Measurements from ENCODE around the gene KCNG2. TPM values are rescaled to one million over a fixed set of nuclear protein-coding genes. Genes with fewer than 3 reads are reported as not detected.

The KCNG2 gene
- total RNA-seq, 4 donors from 2014 or later: 2.3 to 3.8 (median 3.2) TPM; not detected in 1

- no peak overlapping the region for H3K27ac ChIP-seq
- TF ChIP-seq POLR2A (IDR thresholded peaks at IDR 0.05): no peak
- TF ChIP-seq, protein P1, sequence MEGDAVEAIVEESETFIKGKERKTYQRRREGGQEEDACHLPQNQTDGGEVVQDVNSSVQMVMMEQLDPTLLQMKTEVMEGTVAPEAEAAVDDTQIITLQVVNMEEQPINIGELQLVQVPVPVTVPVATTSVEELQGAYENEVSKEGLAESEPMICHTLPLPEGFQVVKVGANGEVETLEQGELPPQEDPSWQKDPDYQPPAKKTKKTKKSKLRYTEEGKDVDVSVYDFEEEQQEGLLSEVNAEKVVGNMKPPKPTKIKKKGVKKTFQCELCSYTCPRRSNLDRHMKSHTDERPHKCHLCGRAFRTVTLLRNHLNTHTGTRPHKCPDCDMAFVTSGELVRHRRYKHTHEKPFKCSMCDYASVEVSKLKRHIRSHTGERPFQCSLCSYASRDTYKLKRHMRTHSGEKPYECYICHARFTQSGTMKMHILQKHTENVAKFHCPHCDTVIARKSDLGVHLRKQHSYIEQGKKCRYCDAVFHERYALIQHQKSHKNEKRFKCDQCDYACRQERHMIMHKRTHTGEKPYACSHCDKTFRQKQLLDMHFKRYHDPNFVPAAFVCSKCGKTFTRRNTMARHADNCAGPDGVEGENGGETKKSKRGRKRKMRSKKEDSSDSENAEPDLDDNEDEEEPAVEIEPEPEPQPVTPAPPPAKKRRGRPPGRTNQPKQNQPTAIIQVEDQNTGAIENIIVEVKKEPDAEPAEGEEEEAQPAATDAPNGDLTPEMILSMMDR (IDR thresholded peaks at IDR 0.05): no peak
- H3K4me3 ChIP-seq: no peak overlapping the region
- no peak for DNase-seq
- no peaks in the 10 kb centered on the region for H3K27me3 ChIP-seq
- H3K36me3 ChIP-seq: peaks cover 0 to 25% (median 0%) of the 10 kb centered on the region in 3 donors
- H3K9me3 ChIP-seq: no peaks in the 10 kb centered on the region
- H3K4me1 ChIP-seq: no peaks in the 10 kb centered on the region
These were observed 113.9 kb downstream of the KCNG2 start for GRCh38 chr18:79911344-79912270.

- Histone ChIP-seq H3K4me1 (no peaks in the 10 kb centered on the region), H3K9me3 (no peaks in the 10 kb centered on the region), H3K27ac (no peak overlapping the region), H3K4me3 (no peak overlapping the region), H3K36me3 (peaks cover 0 to 34% (median 0%) of the 10 kb centered on the region in 3 donors), H3K27me3 (no peaks in the 10 kb centered on the region)
- TF ChIP-seq POLR2A (IDR thresholded peaks at IDR 0.05): no peak
- TF ChIP-seq, protein P1 (IDR thresholded peaks at IDR 0.05): no peak
- DNase-seq: peak in 1 of 3 donors; percentile 43
These were observed 114.8 kb downstream of the KCNG2 start for GRCh38 chr18:79912409-79912991.

GRCh38 chr18:79912994-79913831, 115.5 kb downstream of the KCNG2 start:
- Histone ChIP-seq H3K27ac (no peak overlapping the region), H3K4me1 (no peaks in the 10 kb centered on the region), H3K9me3 (no peaks in the 10 kb centered on the region), H3K27me3 (no peaks in the 10 kb centered on the region), H3K36me3 (peaks cover 0 to 35% (median 0%) of the 10 kb centered on the region in 3 donors), H3K4me3 (no peak overlapping the region)
- no peak for DNase-seq
- TF ChIP-seq POLR2A (IDR thresholded peaks at IDR 0.05): no peak
- TF ChIP-seq, protein P1 (IDR thresholded peaks at IDR 0.05): no peak

DNA sequence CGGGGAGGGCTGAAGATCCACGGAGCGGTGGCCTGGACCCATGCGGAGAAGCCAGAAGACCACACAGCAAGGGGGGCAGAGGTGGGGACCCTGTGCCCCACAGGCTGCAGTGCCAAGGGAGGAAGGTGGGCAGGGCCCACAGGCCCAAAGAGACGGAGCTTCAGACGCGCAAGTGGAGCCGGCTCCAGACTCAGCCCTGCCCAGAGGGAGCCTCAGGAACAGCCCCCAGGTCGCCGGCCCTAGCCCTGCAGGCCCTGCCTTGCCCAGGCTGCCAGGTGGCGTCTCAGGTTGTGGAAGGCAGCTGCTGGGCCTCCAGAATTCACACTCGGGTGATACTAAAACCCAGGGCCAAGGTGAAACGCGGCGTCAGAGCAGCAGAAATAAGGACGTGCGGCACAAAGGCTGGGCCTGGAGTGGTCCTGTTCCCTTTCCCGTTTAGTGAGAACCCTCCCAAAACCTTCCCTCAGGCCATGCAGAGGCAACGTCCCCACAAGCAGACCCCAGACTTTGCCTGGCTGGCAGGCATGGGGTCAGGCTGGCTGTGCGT, 116.9 kb downstream of the KCNG2 start:
- Histone ChIP-seq H3K27ac (no peak overlapping the region), H3K9me3 (no peaks in the 10 kb centered on the region), H3K36me3 (peaks cover 0 to 43% (median 0%) of the 10 kb centered on the region in 3 donors), H3K4me3 (no peak overlapping the region), H3K27me3 (no peaks in the 10 kb centered on the region), H3K4me1 (no peaks in the 10 kb centered on the region)
- peak in 1 of 3 donors; percentile 32 for DNase-seq
- TF ChIP-seq, protein P1 (IDR thresholded peaks at IDR 0.05): no peak
- TF ChIP-seq POLR2A (IDR thresholded peaks at IDR 0.05): no peak
